22Rv1 (cell line): ENCODE data around the gene NEURL4.

Experiments used
- ZFX ChIP-seq: fragments of 450-650 bp; IDR thresholded peaks from 2 replicates; pipeline ENCODE4 v1.6.1; 2017; ENCODE audit warnings: antibody characterized with exemption, borderline replicate concordance
- TF ChIP-seq, protein P1 (sequence below): fragments of 450-650 bp; IDR thresholded peaks from 2 replicates; pipeline ENCODE4 v1.5.1; 2017; ENCODE audit warnings: mild to moderate bottlenecking

GRCh38 chr17:7307686-7308624 is 21.2 kb downstream of the NEURL4 start:
- TF ChIP-seq, protein P1, sequence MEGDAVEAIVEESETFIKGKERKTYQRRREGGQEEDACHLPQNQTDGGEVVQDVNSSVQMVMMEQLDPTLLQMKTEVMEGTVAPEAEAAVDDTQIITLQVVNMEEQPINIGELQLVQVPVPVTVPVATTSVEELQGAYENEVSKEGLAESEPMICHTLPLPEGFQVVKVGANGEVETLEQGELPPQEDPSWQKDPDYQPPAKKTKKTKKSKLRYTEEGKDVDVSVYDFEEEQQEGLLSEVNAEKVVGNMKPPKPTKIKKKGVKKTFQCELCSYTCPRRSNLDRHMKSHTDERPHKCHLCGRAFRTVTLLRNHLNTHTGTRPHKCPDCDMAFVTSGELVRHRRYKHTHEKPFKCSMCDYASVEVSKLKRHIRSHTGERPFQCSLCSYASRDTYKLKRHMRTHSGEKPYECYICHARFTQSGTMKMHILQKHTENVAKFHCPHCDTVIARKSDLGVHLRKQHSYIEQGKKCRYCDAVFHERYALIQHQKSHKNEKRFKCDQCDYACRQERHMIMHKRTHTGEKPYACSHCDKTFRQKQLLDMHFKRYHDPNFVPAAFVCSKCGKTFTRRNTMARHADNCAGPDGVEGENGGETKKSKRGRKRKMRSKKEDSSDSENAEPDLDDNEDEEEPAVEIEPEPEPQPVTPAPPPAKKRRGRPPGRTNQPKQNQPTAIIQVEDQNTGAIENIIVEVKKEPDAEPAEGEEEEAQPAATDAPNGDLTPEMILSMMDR: no peak
- no peak for TF ChIP-seq ZFX
